GM19351 (cell line): ENCODE data around the gene SLC4A1.
"Not testable (repeated sequence)": the region's sequence is repeated elsewhere in the genome, so short reads cannot be mapped to it uniquely, and the experiment has no call there.

ENCODE experiments used
- ATAC-seq: cut with Tn5 transposase; IDR thresholded peaks from one replicate; pipeline ENCODE4 v1.9.1; 2021; ENCODE audit warnings: mild to moderate bottlenecking, moderate library complexity; ENCODE audit not compliant: unreplicated experiment

SLC4A1 gene

GRCh38 chr17:44257815-44258760 lies 9.8 kb downstream of the SLC4A1 start:
- ATAC-seq = no peak

GRCh38 chr17:44256671-44257070 lies 11.3 kb downstream of the SLC4A1 start:
- ATAC-seq = no peak

GRCh38 chr17:44255915-44256314 lies 12.0 kb downstream of the SLC4A1 start:
- no peak for ATAC-seq

- ATAC-seq = no peak
These were observed 13.4 kb downstream of the SLC4A1 start for GRCh38 chr17:44254361-44255095.

GRCh38 chr17:44253006-44253405 lies 14.9 kb downstream of the SLC4A1 start:
- ATAC-seq = no peak

- no peak for ATAC-seq
These were observed 16.9 kb downstream of the SLC4A1 start for GRCh38 chr17:44251062-44251461.

GRCh38 chr17:44249501-44250246 lies 18.3 kb downstream of the SLC4A1 start:
- ATAC-seq = no peak

- ATAC-seq = no peak
These were observed 19.8 kb downstream of the SLC4A1 start for GRCh38 chr17:44247876-44248736.

- ATAC-seq = no peak
These were observed 20.5 kb downstream of the SLC4A1 start for GRCh38 chr17:44247440-44247841.

- ATAC-seq = no peak
These were observed 26.8 kb downstream of the SLC4A1 start for GRCh38 chr17:44241106-44241624.

GRCh38 chr17:44237886-44238285 lies 30.0 kb downstream of the SLC4A1 start:
- not testable (repeated sequence) for ATAC-seq

GRCh38 chr17:44236444-44236991 lies 31.4 kb downstream of the SLC4A1 start:
- ATAC-seq = no peak

- ATAC-seq = no peak
These were observed 32.4 kb downstream of the SLC4A1 start for GRCh38 chr17:44235583-44235936.

- ATAC-seq = no peak
These were observed 34.4 kb downstream of the SLC4A1 start for GRCh38 chr17:44233582-44233981.

GRCh38 chr17:44232061-44232460 lies 35.9 kb downstream of the SLC4A1 start:
- ATAC-seq = no peak

GRCh38 chr17:44230140-44230539 lies 37.8 kb downstream of the SLC4A1 start:
- no peak for ATAC-seq

GRCh38 chr17:44229090-44229489 lies 38.8 kb downstream of the SLC4A1 start:
- no peak for ATAC-seq

- no peak for ATAC-seq
These were observed 44.3 kb downstream of the SLC4A1 start for GRCh38 chr17:44223541-44224071.

GRCh38 chr17:44222112-44222869 lies 45.6 kb downstream of the SLC4A1 start:
- ATAC-seq = no peak
